ENCODE measurements around the gene PYGM.

DNA sequence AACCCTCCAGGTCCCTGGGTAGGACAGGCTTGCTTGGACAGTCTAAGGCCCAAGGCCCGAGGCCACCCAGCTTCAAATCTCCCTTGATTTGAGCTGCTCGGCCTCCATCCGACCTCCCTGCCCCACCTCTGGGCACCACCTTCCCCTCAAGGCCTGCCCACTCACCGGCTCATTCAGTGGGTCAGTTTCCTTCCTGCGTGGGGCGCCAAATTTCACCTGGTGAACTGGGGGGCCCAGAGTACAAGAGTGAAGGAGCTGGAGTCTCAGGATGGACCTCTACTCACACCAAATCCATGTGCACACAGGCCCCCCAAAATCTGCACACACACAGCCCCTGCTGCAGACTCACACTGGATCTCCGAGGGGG lies 39.5 kb upstream of the PYGM start:
- TF ChIP-seq POLR2AphosphoS5 (IDR thresholded peaks at IDR 0.05; ENCODE audit: low read depth, low read length) (no peak), FOXP2 (optimal IDR thresholded peaks at IDR 0.05; ENCODE audit: borderline replicate concordance, extremely low read depth, extremely low read length, insufficient read depth) (no peak), SIN3A (IDR thresholded peaks at IDR 0.05; ENCODE audit: borderline replicate concordance, insufficient read depth, low read length) (no peak)
- TF ChIP-seq, protein P1, sequence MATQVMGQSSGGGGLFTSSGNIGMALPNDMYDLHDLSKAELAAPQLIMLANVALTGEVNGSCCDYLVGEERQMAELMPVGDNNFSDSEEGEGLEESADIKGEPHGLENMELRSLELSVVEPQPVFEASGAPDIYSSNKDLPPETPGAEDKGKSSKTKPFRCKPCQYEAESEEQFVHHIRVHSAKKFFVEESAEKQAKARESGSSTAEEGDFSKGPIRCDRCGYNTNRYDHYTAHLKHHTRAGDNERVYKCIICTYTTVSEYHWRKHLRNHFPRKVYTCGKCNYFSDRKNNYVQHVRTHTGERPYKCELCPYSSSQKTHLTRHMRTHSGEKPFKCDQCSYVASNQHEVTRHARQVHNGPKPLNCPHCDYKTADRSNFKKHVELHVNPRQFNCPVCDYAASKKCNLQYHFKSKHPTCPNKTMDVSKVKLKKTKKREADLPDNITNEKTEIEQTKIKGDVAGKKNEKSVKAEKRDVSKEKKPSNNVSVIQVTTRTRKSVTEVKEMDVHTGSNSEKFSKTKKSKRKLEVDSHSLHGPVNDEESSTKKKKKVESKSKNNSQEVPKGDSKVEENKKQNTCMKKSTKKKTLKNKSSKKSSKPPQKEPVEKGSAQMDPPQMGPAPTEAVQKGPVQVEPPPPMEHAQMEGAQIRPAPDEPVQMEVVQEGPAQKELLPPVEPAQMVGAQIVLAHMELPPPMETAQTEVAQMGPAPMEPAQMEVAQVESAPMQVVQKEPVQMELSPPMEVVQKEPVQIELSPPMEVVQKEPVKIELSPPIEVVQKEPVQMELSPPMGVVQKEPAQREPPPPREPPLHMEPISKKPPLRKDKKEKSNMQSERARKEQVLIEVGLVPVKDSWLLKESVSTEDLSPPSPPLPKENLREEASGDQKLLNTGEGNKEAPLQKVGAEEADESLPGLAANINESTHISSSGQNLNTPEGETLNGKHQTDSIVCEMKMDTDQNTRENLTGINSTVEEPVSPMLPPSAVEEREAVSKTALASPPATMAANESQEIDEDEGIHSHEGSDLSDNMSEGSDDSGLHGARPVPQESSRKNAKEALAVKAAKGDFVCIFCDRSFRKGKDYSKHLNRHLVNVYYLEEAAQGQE (IDR thresholded peaks at IDR 0.05; ENCODE audit: insufficient read depth in 1 of 2, low read depth in 2 of 2, low read length in 2 of 2) = no peak

Data from PFSK-1 (cell line).